Mesenchymal stem cell (in vitro differentiated cells and primary cell): ENCODE results near the gene ZFAND2B.
"Not testable (repeated sequence)": the region's sequence is repeated elsewhere in the genome, so short reads cannot be mapped to it uniquely, and the experiment has no call there.

Experiments
- DNase-seq: peaks from one replicate; pipeline ENCODE4 v3.0.0-alpha.2; 2013
- H2AFZ ChIP-seq: one replicate; pipeline ENCODE4 v1.6.1; 2013; ENCODE audit warnings: low read depth, mild to moderate bottlenecking, control low read depth, inconsistent platforms, low read length, moderate library complexity
- H2AK5ac ChIP-seq: 2 replicates; pipeline ENCODE4 v1.6.1; 2013; ENCODE audit warnings: low read length, moderate library complexity, mild to moderate bottlenecking, inconsistent platforms; ENCODE audit not compliant: severe bottlenecking
- H2BK120ac ChIP-seq: one replicate; pipeline ENCODE4 v1.6.1; 2013; ENCODE audit warnings: low read depth, mild to moderate bottlenecking, inconsistent platforms, low read length, moderate library complexity
- H2BK12ac ChIP-seq, 2 experiments: one replicate each; pipeline ENCODE4 v1.6.1; 2013; ENCODE audit warnings: inconsistent platforms in 2 of 2, low read length in 2 of 2, mild to moderate bottlenecking in 2 of 2, moderate library complexity in 2 of 2, control low read depth in 1 of 2
- H2BK15ac ChIP-seq: one replicate; pipeline ENCODE4 v1.6.1; 2013; ENCODE audit warnings: mild to moderate bottlenecking, low read depth, inconsistent platforms; ENCODE audit not compliant: poor library complexity, severe bottlenecking
- H2BK5ac ChIP-seq: 2 replicates; pipeline ENCODE4 v1.6.1; 2013; ENCODE audit warnings: low read depth, mild to moderate bottlenecking, low read length, control low read depth, inconsistent platforms; ENCODE audit not compliant: poor library complexity, severe bottlenecking
- H3K14ac ChIP-seq, 2 experiments: one replicate each; pipeline ENCODE4 v1.6.1; 2013; ENCODE audit warnings: inconsistent platforms in 2 of 2, low read length in 2 of 2, control low read depth in 1 of 2, mild to moderate bottlenecking in 1 of 2, moderate library complexity in 1 of 2
- H3K18ac ChIP-seq, 2 experiments: one replicate each; pipeline ENCODE4 v1.6.1; 2013; ENCODE audit warnings: inconsistent platforms in 2 of 2, low read length in 2 of 2, control low read depth in 1 of 2, low read depth in 1 of 2, mild to moderate bottlenecking in 1 of 2
- H3K23ac ChIP-seq, 2 experiments: one replicate each; pipeline ENCODE4 v1.6.1; 2013; ENCODE audit warnings: inconsistent platforms in 2 of 2, low read length in 2 of 2, mild to moderate bottlenecking in 2 of 2, moderate library complexity in 2 of 2, control low read depth in 1 of 2
- H3K27ac ChIP-seq: 2 replicates; pipeline ENCODE4 v1.5.1; 2013; ENCODE audit warnings: mild to moderate bottlenecking, moderate library complexity, low read length, control low read depth, inconsistent platforms; ENCODE audit not compliant: poor library complexity, severe bottlenecking
- H3K27me3 ChIP-seq, 2 experiments: 2 replicates each; pipeline versions ENCODE4 v1.6.1 to v1.7.0; 2013; ENCODE audit warnings: low read length in 2 of 2, mild to moderate bottlenecking in 2 of 2, moderate library complexity in 2 of 2, control low read depth in 1 of 2, inconsistent platforms in 1 of 2; ENCODE audit not compliant: control insufficient read depth in 1 of 2, insufficient read depth in 1 of 2
- H3K36me3 ChIP-seq, 2 experiments: 2 replicates each; pipeline versions ENCODE4 v1.6.1 to v1.7.0; 2013; ENCODE audit warnings: low read length in 2 of 2, control low read depth in 1 of 2, inconsistent platforms in 1 of 2, low read depth in 1 of 2, mild to moderate bottlenecking in 1 of 2; ENCODE audit not compliant: insufficient read depth in 2 of 2, control insufficient read depth in 1 of 2
- H3K4ac ChIP-seq, 2 experiments: one replicate each; pipeline ENCODE4 v1.6.1; 2013; ENCODE audit warnings: inconsistent platforms in 2 of 2, low read length in 2 of 2, mild to moderate bottlenecking in 2 of 2, moderate library complexity in 2 of 2, control low read depth in 1 of 2, low read depth in 1 of 2
- H3K4me1 ChIP-seq: 2 replicates; pipeline ENCODE4 v1.6.1; 2013; ENCODE audit warnings: low read depth, low read length, control low read depth; ENCODE audit not compliant: control insufficient read depth, insufficient read depth
- H3K4me2 ChIP-seq: 2 replicates; pipeline ENCODE4 v1.6.1; 2013; ENCODE audit warnings: low read length, mild to moderate bottlenecking, inconsistent platforms; ENCODE audit not compliant: poor library complexity, severe bottlenecking
- H3K4me3 ChIP-seq, 2 experiments: 2 replicates each; pipeline versions ENCODE4 v1.5.1 to v1.7.0; 2013; ENCODE audit warnings: low read length in 2 of 2, mild to moderate bottlenecking in 2 of 2, control low read depth in 1 of 2, low read depth in 1 of 2; ENCODE audit not compliant: insufficient read depth in 1 of 2
- H3K79me1 ChIP-seq: replicated peaks from 2 replicates; pipeline ENCODE4 v1.6.1; 2013; ENCODE audit warnings: mild to moderate bottlenecking, control low read depth, low read length, inconsistent platforms; ENCODE audit not compliant: poor library complexity, severe bottlenecking
- H3K9ac ChIP-seq: 2 replicates; pipeline ENCODE4 v1.7.0; 2013; ENCODE audit warnings: mild to moderate bottlenecking, low read length, moderate library complexity
- H3K9me3 ChIP-seq: 2 replicates; pipeline ENCODE4 v1.7.0; 2013; ENCODE audit warnings: mild to moderate bottlenecking, low read length; ENCODE audit not compliant: control insufficient read depth
- H4K8ac ChIP-seq: one replicate; pipeline ENCODE4 v1.6.1; 2013; ENCODE audit warnings: inconsistent platforms, mild to moderate bottlenecking, low read length, moderate library complexity
- H4K91ac ChIP-seq: one replicate; pipeline ENCODE4 v1.6.1; 2013; ENCODE audit warnings: mild to moderate bottlenecking, low read length, inconsistent platforms
- WGBS: methylation state at CpG from one replicate; pipeline ENCODE4 v1.1.7; 2013; ENCODE audit warnings: mixed read lengths; 5-methylcytosine and 5-hydroxymethylcytosine counted together

The ZFAND2B gene

GRCh38 chr2:219198974-219199373 is 7.6 kb upstream of the ZFAND2B start:
- Histone ChIP-seq H4K91ac (no peak overlapping the region), H4K8ac (no peak overlapping the region), H3K4me1 (no peaks in the 10 kb centered on the region), H3K27ac (no peak overlapping the region), H3K27me3 (peaks cover 11 to 21% of the 10 kb centered on the region in 2 experiments), H3K9me3 (no peaks in the 10 kb centered on the region), H2BK15ac (no peak overlapping the region), H3K9ac (no peak overlapping the region), H3K79me1 (no peaks in the 10 kb centered on the region), H3K14ac (no peak overlapping the region), H3K36me3 (no peaks in the 10 kb centered on the region), H2AFZ (no peak overlapping the region), H2BK120ac (no peak overlapping the region), H2AK5ac (no peak overlapping the region), H3K4ac (no peak overlapping the region), H2BK5ac (no peak overlapping the region), H3K18ac (no peak overlapping the region), H3K23ac (no peak overlapping the region), H3K4me3 (no peak overlapping the region), H2BK12ac (no peak overlapping the region), H3K4me2 (no peak overlapping the region)
- no peak for DNase-seq
- 78% methylated on average over 5 of the region's 5 CpGs for WGBS

- H3K79me1 ChIP-seq = no peaks in the 10 kb centered on the region
- no peak overlapping the region for H4K8ac ChIP-seq
- no peak overlapping the region for H2BK12ac ChIP-seq
- H2BK120ac ChIP-seq = no peak overlapping the region
- no peak overlapping the region for H3K9ac ChIP-seq
- no peak overlapping the region for H3K23ac ChIP-seq
- H2BK5ac ChIP-seq = no peak overlapping the region
- WGBS = 91% methylated on average over 11 of the region's 12 CpGs
- H2AK5ac ChIP-seq = no peak overlapping the region
- H3K36me3 ChIP-seq = no peaks in the 10 kb centered on the region
- no peak overlapping the region for H3K18ac ChIP-seq
- H3K4me2 ChIP-seq = no peak overlapping the region
- H3K27ac ChIP-seq = no peak overlapping the region
- H3K9me3 ChIP-seq = no peaks in the 10 kb centered on the region
- no peaks in the 10 kb centered on the region for H3K4me1 ChIP-seq
- no peak overlapping the region for H2AFZ ChIP-seq
- no peak overlapping the region for H2BK15ac ChIP-seq
- peaks cover 11 to 21% of the 10 kb centered on the region in 2 experiments for H3K27me3 ChIP-seq
- no peak overlapping the region for H3K14ac ChIP-seq
- no peak overlapping the region for H3K4ac ChIP-seq
- no peak for DNase-seq
- no peak overlapping the region for H3K4me3 ChIP-seq
- H4K91ac ChIP-seq = no peak overlapping the region
Measured at GRCh38 chr2:219199470-219200211, 6.9 kb upstream of the ZFAND2B start.

GRCh38 chr2:219200502-219201326 is 5.9 kb upstream of the ZFAND2B start:
- H3K4me1 ChIP-seq, H2BK12ac ChIP-seq, H3K23ac ChIP-seq, H2AK5ac ChIP-seq, H3K9ac ChIP-seq, H3K4ac ChIP-seq, H3K18ac ChIP-seq, DNase-seq, H2BK120ac ChIP-seq, H3K79me1 ChIP-seq, H2AFZ ChIP-seq, H3K9me3 ChIP-seq, H3K27ac ChIP-seq, H4K8ac ChIP-seq, H2BK5ac ChIP-seq, H2BK15ac ChIP-seq, H3K36me3 ChIP-seq, H3K4me3 ChIP-seq, H4K91ac ChIP-seq, H3K4me2 ChIP-seq, H3K14ac ChIP-seq: not testable (repeated sequence)
- peaks cover 11 to 17% of the 10 kb centered on the region in 2 experiments for H3K27me3 ChIP-seq
- 88% methylated on average over 23 of the region's 26 CpGs for WGBS

- H3K23ac ChIP-seq, H3K4me3 ChIP-seq, H3K14ac ChIP-seq, H3K79me1 ChIP-seq, H2BK15ac ChIP-seq, H4K8ac ChIP-seq, H3K4ac ChIP-seq, H2BK5ac ChIP-seq, DNase-seq, H3K18ac ChIP-seq, H3K9me3 ChIP-seq, H2AFZ ChIP-seq, H2AK5ac ChIP-seq, H3K9ac ChIP-seq, H4K91ac ChIP-seq, H3K4me1 ChIP-seq, H2BK120ac ChIP-seq, H3K27ac ChIP-seq, H3K4me2 ChIP-seq, H3K36me3 ChIP-seq, H2BK12ac ChIP-seq: not testable (repeated sequence)
- WGBS = 97% methylated on average over 16 of the region's 21 CpGs
- H3K27me3 ChIP-seq = peaks cover 11 to 14% of the 10 kb centered on the region in 2 experiments
Measured at GRCh38 chr2:219201331-219201730, 5.3 kb upstream of the ZFAND2B start.
